GM10248 (cell line): Measurements from ENCODE around the gene RFX8.

Source experiments
- CTCF ChIA-PET: fragments of 300-600 bp; sonication (Branson Sonifier 250); formaldehyde crosslinking; extraction: SDS; loops from one replicate; lab custom pipeline; 2021; ENCODE audit warnings: antibody characterized with exemption; lab: Yijun Ruan, JAX
- POLR2A ChIA-PET: fragments of 350-650 bp; sonication (Branson Sonifier 250); formaldehyde crosslinking; extraction: SDS; loops from one replicate; lab custom pipeline; 2020; ENCODE audit warnings: antibody characterized with exemption; lab: Yijun Ruan, JAX
- DNase-seq: peaks from one replicate; pipeline ENCODE4 v3.0.0; 2012; ENCODE audit errors: extremely low spot score
- TF ChIP-seq, protein P1 (sequence below): IDR thresholded peaks from 2 replicates; pipeline ENCODE4 v1.5.1; 2012; ENCODE audit warnings: mild to moderate bottlenecking, low read depth; ENCODE audit errors: extremely low read depth, missing control alignments, control extremely low read depth

The RFX8 gene

DNA sequence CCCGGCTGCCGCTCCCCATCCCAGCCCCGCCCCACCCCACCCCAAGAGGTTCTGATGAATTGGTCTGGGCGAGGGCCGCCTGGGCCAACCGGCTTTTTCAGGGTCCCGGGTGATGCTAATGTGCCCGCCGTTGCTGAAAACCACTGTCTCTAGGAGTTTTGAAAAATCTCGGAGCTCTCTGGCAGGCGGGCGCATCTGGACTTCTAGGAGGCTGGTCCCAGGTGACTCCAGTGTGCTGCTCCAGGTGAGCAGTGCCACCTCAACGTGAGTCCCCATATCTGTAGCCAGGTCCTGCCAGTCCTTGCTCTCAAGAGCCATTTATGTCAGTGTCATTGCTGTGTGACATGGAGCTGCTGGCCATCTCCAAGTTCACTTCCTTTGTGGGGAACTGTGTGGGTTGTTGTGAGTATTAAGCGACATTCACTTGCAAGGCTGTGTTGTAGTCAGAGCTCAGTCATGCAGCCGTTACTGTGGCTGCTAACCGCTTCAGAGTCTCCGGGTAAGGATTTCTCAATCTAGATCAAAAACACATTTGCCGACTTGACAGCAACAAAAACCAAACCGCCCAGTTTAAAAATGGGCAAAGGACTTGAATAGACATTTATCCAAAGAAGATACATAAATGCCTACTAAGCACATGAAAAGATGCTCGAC is at the start of gene RFX8:
Gene RFX8, minus strand, starts transcription at position 382 of the 654 bp plus-strand sequence. CDS start 8,264 bp downstream, outside the sequence.
- POLR2A ChIA-PET = no interaction called here
- CTCF ChIA-PET = interaction anchor here (1.0 kb wide), 1 partner anchor 11 kb away, joined by 3 read pairs; no protein-coding TSS in a partner anchor

DNA sequence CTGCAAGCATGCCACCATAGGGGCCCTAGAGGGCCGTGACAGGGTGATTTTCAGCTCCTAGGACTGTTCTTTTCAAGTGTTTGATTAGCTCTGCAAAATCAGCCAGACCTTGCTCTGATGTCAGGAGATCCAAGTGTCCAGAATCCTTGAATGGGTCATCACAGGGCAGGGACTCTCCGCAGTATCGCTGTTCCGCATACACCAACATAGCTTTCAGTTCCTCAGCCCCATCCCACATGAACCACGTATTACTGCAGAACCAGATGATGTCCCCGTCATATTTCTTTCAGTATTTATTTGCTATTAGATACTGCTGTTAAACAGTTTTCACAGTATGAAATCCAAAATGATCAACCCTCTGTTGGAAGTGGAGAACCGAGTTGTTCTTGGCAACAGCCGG is 46.6 kb upstream of the RFX8 start:
- no peak for DNase-seq
- CTCF ChIA-PET = no interaction called here
- POLR2A ChIA-PET = no interaction called here
- TF ChIP-seq, protein P1, sequence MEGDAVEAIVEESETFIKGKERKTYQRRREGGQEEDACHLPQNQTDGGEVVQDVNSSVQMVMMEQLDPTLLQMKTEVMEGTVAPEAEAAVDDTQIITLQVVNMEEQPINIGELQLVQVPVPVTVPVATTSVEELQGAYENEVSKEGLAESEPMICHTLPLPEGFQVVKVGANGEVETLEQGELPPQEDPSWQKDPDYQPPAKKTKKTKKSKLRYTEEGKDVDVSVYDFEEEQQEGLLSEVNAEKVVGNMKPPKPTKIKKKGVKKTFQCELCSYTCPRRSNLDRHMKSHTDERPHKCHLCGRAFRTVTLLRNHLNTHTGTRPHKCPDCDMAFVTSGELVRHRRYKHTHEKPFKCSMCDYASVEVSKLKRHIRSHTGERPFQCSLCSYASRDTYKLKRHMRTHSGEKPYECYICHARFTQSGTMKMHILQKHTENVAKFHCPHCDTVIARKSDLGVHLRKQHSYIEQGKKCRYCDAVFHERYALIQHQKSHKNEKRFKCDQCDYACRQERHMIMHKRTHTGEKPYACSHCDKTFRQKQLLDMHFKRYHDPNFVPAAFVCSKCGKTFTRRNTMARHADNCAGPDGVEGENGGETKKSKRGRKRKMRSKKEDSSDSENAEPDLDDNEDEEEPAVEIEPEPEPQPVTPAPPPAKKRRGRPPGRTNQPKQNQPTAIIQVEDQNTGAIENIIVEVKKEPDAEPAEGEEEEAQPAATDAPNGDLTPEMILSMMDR = no peak

More for the DNA sequence above, at the start of gene RFX8:
- DNase-seq = peak; percentile 27
- TF ChIP-seq, protein P1 = no peak

DNA sequence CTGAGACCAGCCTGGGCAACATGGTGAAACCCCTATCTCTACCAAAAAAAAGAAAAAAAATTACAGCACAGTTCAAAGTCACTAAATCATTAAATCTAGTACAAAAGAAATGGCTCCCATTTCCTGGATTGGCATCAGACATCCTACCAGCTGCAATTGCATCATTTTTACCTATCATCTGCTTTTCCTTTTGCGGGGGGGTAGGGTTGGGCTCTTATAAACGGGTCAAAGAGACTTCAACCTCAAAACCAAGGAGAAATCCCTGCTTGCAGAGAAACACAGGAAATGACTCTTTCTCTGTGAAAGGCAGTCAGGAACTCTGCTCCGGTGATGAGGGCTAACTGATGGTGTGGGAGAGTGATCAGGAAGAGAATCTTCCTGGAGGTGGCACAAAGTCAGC is 45.3 kb upstream of the RFX8 start:
- DNase-seq = no peak
- POLR2A ChIA-PET = no interaction called here
- CTCF ChIA-PET = no interaction called here
- TF ChIP-seq, protein P1 = no peak

DNA sequence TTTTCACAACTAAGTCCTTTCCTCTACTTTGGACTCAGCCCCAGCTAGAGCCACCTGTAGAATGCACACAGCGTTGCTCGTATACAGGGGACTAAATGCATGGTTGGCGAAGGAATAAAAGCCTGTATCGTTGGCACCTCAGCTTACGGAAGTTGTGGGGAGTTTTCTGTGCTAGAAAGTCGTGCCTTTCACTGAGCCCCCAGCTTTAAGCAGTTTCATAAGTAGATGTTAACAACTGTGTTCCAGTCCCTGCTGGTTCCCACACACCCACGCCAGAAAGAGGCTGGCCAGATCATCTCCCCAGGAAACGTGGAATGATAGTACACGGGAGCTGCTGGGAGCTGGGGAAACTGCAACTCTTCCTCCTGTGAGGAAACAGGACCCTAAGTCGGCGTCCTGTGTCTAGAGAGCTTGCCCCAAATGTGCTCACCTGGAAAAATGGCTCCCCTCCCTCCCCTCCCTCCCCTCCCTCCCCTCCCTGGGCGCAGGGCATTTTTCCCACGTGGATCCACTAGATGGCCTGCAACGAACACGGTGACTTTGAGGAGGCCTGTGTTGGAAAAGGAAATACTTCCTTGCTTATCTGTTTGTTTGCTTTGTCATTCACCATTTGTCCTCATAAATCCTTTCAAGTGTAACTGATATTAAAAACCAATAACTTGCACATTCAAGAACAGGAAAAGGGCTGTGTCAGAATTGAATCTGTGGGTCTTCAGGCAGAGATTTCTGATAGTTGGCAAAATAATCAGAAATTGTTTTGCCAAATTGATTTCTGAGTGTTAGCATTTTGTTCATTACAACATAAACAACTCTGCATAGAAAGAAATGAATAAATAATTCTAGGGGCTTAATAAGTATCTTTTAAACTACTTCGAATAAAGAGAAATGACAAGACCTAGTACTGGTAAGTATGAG is 43.9 kb upstream of the RFX8 start:
- TF ChIP-seq, protein P1 = no peak
- CTCF ChIA-PET = no interaction called here
- POLR2A ChIA-PET = no interaction called here
- no peak for DNase-seq

DNA sequence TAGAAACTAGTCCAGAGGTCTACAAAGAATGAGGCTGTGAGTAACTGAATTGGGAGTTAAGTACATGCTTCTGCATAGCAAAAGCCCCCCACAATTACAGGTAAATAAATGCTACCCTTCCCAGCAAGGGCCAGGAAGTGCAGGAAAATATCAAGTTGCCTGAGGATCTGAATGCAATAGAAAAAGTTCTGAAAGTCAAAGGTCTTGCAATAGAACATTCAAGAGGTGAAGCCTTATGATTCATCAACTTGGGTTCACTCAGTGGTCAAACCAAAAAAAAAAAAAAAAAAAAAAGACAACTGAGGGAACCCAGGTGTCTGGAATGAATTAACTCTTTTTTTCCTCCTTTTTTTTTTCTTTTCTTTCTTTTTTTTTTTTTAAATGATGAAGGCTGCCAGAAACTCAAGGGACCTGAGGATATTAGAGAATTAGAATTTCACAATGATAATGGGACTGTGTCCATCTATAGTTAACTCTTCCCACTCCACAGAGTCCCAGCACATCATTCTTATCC is 42.9 kb upstream of the RFX8 start:
- DNase-seq = no peak
- POLR2A ChIA-PET = no interaction called here
- CTCF ChIA-PET = no interaction called here
- TF ChIP-seq, protein P1 = no peak
